ENCODE data around the gene GYPC.

The GYPC gene

DNA sequence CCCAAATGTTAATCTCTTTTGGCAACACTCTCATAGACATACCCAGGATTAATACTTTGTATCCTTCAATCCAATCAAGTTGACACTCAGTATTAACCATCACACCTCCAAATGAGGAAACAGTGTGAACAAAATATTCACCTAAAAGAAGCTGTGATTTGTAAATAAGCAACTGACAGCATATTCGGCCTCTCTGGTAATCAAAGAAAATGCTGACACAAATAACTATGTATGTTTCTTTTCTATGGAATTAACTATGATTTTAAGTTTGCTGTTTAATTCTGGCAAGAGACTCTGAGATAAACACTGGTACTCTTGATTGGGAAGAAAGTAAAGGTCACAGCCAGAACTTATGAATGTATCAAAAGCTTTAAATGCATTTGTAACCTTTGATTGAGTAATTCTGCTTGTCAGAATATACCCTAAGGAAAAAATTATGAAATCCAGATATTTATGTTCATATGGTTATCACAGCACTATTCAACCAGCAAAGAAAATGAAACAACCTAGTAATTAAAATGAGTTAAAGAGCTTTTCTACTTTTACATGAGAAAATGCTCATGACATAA lies 3.6 kb upstream of the GYPC start:
- no peak for DNase-seq

DNA sequence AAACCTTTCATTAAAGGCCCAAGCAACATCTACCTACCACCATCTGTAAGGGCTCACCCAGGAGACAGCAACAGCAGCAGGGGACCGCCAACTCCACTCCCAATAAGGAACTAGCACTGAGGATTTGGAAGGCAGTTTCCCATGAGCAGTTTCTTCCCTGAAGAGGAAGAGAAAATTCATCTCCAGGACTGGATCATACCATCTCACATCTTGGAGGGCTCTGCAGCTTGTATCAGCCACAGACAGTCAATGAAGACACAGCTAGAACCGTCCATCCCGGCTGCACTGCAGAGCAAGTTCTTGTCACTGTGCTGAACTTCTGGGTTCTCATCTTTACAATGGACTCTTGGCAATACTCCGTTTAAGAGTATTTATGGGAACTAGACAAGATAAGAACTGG lies 2.8 kb upstream of the GYPC start:
- no peak for DNase-seq

DNA sequence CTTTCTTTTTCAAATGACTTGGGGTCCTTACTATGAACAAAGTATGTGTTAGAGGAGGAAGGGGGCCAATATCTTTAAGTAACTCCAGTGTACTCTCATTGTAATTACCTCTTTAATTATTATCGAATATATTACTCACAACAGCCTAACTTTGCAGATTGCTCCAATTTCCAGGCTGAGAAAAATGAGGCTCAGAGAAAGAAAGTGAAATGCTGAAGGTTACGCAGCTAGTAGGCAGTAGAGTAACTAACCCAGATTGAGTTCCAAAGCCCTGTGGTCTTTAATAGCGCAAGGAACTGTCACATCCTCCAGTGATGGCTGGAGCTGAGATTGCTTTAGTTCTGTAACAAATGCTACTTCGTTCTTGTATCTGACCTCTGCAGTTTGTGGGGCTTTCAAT lies 2.2 kb upstream of the GYPC start:
- DNase-seq: no peak

- DNase-seq: no peak
Observed at GRCh38 chr2:126655051-126655450, 907 bp upstream of the GYPC start.

DNA sequence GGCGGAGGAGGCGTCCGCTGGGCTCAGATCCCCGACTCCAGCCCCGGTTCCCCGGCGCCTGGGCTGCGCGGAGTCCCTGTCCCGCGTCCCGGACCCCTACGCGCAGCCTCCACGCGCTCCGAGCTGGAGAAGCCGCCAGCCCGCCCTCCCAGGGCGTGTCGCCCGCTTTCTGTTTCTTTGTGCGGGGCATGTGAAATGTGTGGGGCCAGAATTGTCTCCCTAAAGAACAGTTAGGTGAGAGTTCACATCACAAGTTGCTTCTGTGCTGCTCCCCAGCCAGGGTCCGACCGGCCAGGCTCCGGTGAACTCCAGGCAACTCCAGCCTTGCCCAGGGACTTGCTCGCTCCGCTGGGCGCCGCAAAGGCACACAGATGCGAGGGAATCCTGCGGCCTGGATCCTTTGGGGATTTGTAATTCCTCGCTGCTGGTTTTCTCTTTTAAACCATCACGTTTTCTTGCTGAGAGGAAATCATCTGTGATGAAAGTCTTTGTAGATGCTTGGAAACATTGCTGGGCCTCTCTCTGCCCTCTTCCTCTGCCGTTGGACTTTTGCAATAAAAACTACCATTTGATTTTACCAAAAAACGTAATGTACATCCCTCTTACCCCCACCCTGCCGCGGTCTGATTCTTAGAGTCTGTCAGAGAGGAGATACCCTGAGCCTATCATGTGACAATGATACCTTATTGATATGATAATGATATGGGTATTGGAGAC lies 631 bp downstream of the GYPC start:
- no peak for DNase-seq

DNA sequence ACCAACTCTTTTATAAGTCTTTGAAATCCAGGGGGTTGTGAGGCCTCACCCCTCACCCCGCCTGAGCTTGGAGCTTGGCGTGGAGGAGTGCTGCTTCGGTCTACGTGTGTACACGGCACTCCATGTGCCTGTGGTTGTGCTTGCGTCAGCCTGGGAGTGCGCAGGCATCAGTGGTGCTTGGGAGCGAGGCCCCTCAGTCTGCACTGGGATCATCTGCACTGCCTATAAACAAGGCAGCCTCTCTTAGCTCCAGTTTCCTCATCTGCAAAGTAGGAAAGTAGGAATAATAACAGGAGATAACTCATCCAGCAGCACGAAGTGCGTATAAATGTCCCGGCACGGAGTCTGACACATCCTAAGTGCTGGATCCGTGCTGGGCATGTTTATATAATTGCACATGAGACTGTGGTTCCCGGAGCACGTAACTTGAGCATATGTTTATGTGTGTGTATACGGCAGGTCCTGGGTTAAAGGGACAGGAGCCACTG lies 1.2 kb downstream of the GYPC start:
- DNase-seq: no peak

DNA sequence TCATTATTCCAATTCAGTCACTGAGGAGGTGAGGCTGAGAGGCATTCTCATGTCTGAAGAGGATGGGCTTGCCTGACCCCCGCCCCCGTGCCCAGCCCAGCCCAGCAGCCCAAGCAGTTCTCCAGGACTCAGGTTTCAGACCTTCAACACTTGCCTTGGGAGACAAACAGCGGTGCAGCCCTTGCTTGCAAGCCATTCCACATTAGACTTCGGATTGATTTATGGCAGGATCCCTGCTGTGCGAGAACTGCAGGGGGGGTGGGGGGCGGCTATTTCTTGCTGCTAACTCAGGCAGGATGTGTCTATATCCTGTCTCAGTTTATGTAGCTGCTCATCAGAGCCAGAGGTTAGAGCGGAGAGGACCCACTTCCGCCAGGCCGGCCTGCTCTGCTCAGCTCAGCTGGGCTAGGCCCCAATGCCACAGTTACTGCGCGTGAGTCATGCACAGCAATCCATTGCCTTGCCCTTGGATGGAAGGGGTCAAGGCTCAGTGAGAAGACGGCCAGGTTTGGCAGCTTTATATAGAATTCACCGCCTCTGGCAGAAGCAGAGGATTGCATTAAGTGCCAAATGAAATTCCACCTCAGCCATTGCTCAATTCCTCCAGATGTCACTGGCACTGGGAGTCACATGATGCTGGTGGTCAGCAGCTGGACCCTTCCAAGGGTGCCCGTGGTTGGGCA lies 1.8 kb downstream of the GYPC start:
- no peak for DNase-seq

DNA sequence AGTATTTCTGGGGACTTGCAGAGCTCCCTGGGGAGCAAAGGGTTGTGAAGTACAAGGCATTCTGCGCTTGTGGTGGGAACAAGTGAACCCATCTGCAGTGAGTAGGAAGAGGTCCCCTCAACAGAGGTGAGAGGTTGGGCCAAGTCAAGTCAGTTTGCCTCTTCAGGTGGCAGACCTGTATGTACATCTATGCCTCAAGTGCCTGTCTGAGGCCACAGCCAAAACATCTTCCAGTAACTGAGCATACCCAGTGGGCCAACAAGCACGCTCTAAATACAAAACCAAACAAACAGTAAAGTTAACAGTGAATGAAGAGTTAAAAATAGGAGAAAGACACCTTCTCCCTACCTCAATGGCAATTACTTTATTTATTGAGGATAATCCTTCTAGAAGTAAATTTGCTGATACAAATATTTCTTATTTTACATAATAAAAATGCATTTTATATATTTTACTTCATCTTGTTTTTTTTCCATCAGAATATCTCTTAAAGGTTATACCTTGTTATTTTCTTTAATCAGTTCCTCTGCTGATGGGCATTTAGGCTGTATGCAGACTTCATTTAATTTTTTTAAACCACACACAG lies 2.5 kb downstream of the GYPC start:
- DNase-seq: no peak

DNA sequence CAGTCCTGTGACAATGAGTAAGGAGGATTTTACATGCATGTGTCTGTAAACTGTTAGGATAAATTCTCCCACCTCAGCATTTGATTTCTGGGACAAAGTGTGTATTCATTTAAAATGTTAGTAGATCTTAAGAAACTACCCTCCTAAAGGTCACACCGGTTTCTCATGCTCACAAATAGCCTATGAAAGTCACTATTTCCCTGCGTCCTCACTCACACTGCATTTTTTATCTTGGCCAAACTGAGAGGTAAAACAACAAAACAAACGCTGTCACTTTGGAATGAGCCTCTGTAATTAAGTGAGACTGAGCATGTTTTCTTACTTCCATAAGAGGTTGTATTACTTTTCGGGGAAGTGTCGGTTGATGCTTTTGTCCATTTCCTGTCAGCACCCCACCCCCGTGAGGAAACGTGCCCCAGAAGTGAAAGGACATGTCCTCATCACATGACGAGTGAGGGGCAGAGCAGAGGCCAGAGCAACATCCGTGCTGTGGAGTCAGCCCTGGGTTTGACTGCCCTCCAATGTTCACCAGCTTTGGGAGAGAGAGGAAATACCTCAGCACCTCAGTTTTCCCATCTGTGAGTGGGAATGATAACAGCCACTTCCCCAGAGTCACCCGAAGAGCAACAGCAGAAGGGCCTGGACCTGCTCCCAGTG lies 3.1 kb downstream of the GYPC start:
- DNase-seq: no peak

- no peak for DNase-seq
Observed at GRCh38 chr2:126659562-126660467, 3.9 kb downstream of the GYPC start.

GRCh38 chr2:126660971-126661370 lies 5.0 kb downstream of the GYPC start:
- DNase-seq: no peak

- no peak for DNase-seq
Observed at GRCh38 chr2:126661702-126662500, 5.9 kb downstream of the GYPC start.

- DNase-seq: no peak
Observed at GRCh38 chr2:126662621-126663020, 6.7 kb downstream of the GYPC start.

- DNase-seq: no peak
Observed at GRCh38 chr2:126663184-126663963, 7.4 kb downstream of the GYPC start.

- DNase-seq: no peak
Observed at GRCh38 chr2:126664234-126664633, 8.3 kb downstream of the GYPC start.

DNA sequence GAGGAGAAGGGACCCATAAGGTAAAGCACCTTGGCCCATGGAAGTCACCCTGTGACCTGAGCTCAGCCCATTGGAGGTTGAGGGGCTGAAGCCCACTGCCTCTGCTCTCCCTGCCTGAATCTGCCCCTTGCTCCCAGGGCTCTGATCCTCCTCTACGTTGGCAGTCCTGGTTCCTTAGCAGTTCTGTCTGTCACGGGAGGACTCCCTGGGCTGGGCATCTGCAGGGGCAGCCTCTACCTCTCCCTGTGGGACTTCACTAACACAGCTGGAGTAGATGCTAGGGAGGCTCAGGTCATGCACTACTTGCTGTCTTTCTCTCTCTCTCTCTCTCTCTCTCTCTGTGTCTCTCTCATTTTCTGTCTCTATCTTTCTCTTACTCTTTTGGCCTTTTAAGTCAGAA lies 8.7 kb downstream of the GYPC start:
- no peak for DNase-seq

- DNase-seq: no peak
Observed at GRCh38 chr2:126665483-126665882, 9.5 kb downstream of the GYPC start.

- no peak for DNase-seq
Observed at GRCh38 chr2:126668254-126668653, 12.3 kb downstream of the GYPC start.

DNA sequence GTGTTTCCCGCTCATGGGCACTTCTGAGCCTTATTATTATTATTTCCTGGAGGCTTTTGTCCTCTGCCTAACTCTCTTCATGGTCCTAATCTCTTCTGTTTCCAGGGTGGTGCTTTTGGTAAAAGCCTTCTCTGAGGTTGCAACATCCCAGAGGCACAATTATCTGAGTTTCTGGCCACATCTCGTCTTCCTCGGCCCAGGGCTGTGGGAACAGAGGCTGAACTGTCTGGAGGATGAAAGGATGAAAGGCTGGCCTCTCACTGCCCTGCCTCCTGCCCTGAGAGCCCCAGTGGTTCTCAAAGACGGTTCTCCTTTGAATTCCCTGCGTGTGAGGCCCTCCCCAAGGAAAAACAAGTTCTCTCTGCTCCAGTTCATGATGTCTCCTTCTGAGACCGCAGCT lies 13.8 kb downstream of the GYPC start:
- DNase-seq: no peak

DNA sequence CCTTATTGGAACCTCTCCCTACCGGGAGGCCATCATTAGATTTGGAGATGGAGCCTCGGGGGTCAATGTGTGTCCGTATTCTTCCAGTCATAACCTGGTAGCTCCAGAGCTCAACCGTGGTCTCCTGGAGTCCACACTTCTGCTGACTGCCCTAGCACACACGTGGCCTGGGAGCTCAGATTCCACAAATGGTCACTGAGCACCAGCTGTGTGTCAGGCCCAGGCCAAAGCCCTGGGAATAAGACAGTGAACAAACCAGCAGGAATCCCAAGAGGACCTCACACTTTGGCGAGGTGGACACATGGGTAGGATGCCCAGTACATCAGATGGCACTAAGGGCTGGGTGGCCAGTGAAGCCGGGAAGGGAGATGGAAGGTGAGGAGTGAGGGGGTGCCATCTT lies 15.5 kb downstream of the GYPC start:
- DNase-seq: no peak
